Stimulated activated CD4-positive, alpha-beta T cell treated with anti-CD3 and anti-CD28 coated beads, Interleukin-2, amount 100 ng/mL, for 4 hours (primary cell): Measurements from ENCODE around the gene RORC.

ENCODE experiments used
- DNase-seq: peaks from one replicate; pipeline ENCODE4 v3.0.0-alpha.2; 2020; ENCODE audit warnings: low read depth

RORC gene

DNA sequence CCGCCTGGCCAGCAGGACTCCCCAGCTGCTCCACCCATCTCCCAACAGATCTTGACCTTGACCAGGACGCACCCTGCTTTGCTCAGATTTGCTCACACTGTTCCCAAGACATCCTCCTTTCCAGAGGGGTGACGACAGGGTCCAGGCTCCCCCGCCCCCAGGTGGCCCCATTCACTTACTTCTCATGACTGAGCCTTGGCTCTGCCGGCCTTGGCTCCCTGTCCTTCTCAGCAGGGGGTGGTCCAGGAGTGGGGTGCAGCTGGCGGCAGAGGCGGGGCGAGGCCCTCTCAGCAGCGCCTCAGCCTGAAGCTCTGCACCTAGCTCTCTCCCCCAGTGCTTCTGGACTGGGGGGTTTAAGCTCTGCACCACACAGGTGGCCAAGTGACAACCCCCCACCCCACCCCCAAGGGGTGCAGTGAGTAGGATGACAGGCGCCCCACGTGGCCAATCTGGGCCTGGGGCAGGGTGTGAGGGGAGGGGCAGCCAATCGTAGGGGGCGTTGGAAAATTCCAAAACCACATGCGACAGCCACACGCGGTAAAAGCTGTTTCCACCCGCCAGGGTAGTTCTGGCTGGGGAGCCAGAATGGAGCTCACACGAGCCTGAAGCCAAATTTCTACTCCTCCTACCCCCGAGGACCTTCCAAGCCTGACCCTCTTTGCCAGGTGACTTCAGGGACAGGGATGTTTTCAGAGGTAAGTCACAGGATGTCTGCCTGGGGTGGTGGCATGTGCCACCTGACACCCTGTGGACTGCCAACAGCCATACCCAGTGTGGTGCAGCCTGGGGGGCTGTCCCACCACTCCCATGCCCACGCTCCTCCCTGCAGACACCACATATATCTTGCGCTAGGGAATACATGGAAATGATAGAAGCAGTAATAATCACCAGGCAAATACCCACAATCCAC, 5.6 kb downstream of the RORC start:
- DNase-seq, result peak; percentile 48

- DNase-seq, result no peak
These were observed 6.4 kb downstream of the RORC start for GRCh38 chr1:151825204-151825603.

DNA sequence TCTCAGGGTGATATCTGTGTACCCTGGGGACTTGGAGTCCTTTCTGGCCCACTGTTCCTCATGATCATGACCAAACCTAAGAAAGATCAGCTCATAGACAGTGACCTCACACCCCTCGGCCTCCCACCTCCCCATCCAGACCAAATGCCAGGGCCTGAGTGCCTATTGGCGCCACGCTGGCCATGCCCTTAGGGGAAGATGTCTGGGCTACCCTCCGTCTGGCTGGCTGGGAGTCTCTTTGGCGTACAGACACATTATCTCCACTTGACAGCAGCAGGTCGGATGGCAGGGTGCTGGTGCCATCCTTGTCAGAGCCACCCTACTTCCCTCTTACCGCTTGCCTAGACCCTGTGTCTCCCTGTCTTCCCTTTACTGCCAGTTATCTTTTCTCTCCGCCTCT, 8.4 kb downstream of the RORC start:
- no peak for DNase-seq

- DNase-seq, result peak; percentile 64
These were observed 9.2 kb downstream of the RORC start for GRCh38 chr1:151822404-151822803.

GRCh38 chr1:151820940-151821339, 10.7 kb downstream of the RORC start:
- no peak for DNase-seq

- DNase-seq, result no peak
These were observed 11.5 kb downstream of the RORC start for GRCh38 chr1:151819976-151820623.

DNA sequence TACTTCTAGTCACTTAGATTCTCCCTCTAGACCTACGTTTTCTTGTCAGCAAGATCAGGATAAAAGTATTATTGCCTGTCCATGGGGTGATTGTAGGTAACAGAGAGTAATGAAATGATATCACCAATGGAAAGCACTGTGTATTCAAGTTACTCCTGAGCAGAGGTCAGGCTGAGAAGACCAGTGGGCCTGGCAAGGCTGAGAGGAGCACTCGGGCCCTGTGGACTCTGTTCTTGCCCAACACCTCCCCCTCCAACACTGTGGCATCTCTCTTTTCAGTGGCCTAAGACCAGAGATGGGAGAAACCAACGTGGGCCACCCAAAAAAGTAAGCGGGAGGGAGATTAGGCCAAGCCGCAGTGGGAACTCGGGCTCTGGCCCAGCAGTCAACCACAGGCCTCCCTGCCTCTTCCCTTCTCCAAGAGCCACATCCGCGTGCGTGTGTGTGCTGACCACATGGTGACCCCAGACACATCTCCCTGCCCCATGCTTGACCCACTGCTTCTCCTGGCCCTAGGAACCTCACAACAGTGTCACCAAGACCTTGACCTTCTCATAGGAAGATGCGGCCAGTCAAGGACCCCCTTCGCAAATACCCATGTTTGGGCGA, 12.3 kb downstream of the RORC start:
- no peak for DNase-seq

DNA sequence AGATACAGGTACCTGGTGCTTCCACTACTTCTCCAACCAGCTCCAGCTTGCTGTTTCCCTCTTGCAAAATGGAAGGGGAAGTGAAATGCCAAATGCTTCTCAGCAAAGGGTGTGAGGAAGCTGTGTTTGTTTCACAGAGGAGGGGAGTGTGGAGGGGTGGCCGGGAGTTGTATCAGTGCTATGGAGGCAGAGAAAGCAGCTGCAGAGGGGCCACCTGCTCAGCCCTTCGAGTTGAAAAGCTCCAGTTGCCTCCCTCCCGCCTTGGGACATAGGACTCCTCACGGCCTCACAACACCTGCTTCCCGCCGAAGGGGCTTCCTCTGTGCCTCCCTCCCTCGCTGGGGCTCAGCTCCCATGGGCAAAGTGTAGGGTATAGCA, 14.3 kb downstream of the RORC start:
- DNase-seq, result no peak

GRCh38 chr1:151816548-151817352, 14.9 kb downstream of the RORC start:
- no peak for DNase-seq

DNA sequence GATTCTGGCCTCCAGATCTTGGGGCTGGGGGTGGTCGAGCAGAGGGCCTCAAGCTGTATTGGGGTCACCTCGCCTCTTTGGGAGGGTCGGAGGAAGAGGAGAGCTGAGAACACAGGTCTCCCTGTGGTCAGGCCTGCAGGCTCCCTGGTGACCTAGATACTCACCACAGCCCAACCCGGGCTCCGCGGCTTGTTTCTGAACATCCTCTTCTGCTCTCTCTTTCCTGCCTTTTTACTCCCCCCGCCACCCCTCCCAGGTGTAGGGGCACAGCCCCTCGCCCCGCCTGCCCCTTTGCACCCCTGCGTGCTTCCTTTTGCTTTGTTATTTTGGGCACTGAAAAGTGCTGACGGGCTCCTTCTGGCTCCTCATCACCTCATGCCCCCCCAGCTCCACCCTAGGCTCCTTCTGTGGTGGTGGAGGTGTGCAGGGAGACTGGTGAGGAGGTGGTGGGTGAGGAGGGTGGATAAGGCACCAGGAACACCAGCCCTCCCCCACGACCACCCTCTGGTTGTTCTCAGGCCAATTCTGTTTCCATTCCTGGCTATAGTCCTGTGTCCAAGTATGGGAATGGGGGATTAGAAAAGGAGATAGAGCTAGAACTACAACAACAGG, 15.8 kb downstream of the RORC start:
- DNase-seq, result no peak

DNA sequence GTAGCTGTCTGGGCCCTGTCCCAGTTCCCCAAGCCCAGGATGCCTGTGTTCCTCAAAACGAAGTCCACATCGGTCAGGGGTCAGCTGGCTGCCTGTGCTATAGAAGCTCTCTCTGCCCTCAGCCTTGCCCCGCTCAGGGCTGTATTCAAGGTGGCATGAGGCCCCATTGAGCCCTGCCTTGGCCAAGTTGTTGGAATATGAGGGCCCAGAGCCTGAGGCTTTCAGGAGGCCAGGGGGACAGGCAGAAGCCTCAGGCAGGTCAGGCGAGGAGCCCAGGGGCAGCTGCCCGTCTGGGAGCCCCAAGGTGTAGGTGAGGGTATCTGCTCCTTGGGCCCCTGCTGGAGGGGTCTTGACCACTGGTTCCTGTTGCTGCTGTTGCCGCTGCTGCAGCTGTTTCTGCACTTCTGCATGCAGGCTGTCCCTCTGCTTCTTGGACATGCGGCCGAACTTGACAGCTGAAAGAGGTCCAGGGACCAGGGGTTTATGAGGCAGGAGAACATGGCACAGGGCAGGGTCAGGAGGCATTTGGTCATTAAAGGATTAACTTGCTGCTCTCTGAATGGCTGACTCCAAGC, 16.5 kb downstream of the RORC start:
- DNase-seq, result no peak

GRCh38 chr1:151814426-151814825, 17.2 kb downstream of the RORC start:
- no peak for DNase-seq

- DNase-seq, result no peak
These were observed 18.2 kb downstream of the RORC start for GRCh38 chr1:151813271-151813977.

GRCh38 chr1:151811181-151811580, 20.4 kb downstream of the RORC start:
- DNase-seq, result no peak

DNA sequence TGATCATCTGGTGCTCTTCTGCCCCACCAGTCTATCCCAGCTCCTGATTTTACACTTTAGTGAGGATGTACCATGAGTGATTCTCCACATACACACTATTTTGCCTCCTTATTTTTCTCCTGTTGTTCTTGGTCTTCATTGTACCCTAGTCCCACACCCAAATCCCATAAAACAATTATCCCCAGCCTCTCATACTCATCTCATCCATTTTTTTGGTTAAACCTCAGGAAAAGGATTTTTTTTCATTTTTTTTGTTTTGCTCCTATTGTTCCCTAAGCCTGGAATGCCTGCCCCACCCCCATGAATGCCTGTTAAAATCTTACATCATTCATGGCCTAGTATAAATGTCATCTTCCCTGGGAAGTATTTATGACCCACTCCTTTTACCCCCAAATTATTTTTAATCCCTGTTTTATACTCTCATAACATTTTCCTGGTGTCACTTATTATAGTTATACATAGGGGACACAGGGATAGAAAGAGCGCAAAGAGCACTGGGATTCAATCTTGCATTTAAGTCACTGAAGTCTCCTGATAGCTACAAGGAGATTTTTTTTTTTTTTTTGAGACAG, 21.5 kb downstream of the RORC start:
- no peak for DNase-seq

- no peak for DNase-seq
These were observed 22.2 kb downstream of the RORC start for GRCh38 chr1:151809290-151809984.

- DNase-seq, result no peak
These were observed 23.8 kb downstream of the RORC start for GRCh38 chr1:151807766-151808165.

GRCh38 chr1:151807131-151807530, 24.5 kb downstream of the RORC start:
- DNase-seq, result no peak

GRCh38 chr1:151806170-151806569, 25.4 kb downstream of the RORC start:
- no peak for DNase-seq
